K562 (cell line): ENCODE measurements around the gene MBD5. TPM values are rescaled to one million over a fixed set of nuclear protein-coding genes. Genes with fewer than 3 reads are reported as not detected.

ENCODE experiments used
- ATAC-seq: fragments of 200-7000 bp; cut with Tn5 transposase; 3 replicates; pipeline ENCODE4 v1.9.1; 2020; ENCODE audit warnings: moderate library complexity
- BruUV-seq: library from RNA; stranded (reverse); fragments of 400-500 nt; replicated peaks from 2 replicates; lab custom pipeline; 2021; lab: Mats Ljungman, UMichigan
- CTCF ChIA-PET: fragments of 300-600 bp; formaldehyde crosslinking; extraction: SDS; loops from one replicate; lab custom pipeline; 2021; ENCODE audit warnings: low intra/inter-chr PET ratio; lab: Yijun Ruan, JAX
- POLR2A ChIA-PET: fragments of 300-600, 350-650 bp; sonication (Branson Sonifier 250); formaldehyde crosslinking; extraction: SDS; loops from one replicate; lab custom pipeline; 2021; ENCODE audit warnings: antibody characterized with exemption, inconsistent platforms; lab: Yijun Ruan, JAX
- DNase-seq, 4 experiments: peaks; one replicate each; pipeline versions ENCODE4 v3.0.0 to v3.0.0-alpha.2; 2011 to 2018; ENCODE audit warnings: low spot score in 3 of 4, mixed read lengths in 3 of 4; ENCODE audit errors: extremely low read depth in 1 of 4
- FAIRE-seq: peaks from 2 replicates; lab custom pipeline; 2011; peaks lifted over from hg19 to GRCh38; lab: Jason Lieb, UNC
- H2AFZ ChIP-seq: 2 replicates; pipeline ENCODE4 v1.6.0; 2011; ENCODE audit warnings: low read depth, low read length, control low read depth, inconsistent platforms
- H3K27ac ChIP-seq: fragments of 200-600 bp; 3 replicates; pipeline ENCODE4 v1.8.0; 2011; ENCODE audit warnings: low read depth, mild to moderate bottlenecking, control low read depth, inconsistent platforms, low read length, moderate library complexity, mixed read lengths; ENCODE audit errors: extremely low read depth
- H3K27me3 ChIP-seq, 2 experiments: fragments of 300-600 bp in 1 of 2; 2 replicates in 1 of 2; 3 replicates in 1 of 2; pipeline versions ENCODE4 v1.6.0 to v1.8.0; 2011; ENCODE audit warnings: inconsistent platforms in 2 of 2, low read length in 2 of 2, mild to moderate bottlenecking in 1 of 2, mixed read lengths in 1 of 2, moderate library complexity in 1 of 2; ENCODE audit not compliant: control insufficient read depth in 2 of 2, insufficient read depth in 2 of 2
- H3K36me3 ChIP-seq: fragments of 300-600 bp; 3 replicates; pipeline ENCODE4 v1.8.0; 2011; ENCODE audit warnings: mild to moderate bottlenecking, low read length, inconsistent platforms; ENCODE audit not compliant: control insufficient read depth, insufficient read depth
- H3K4me1 ChIP-seq, 2 experiments: fragments of 200-600 bp in 1 of 2; replicated peaks in 1 of 2; 2 replicates in 1 of 2; 3 replicates in 1 of 2; pipeline versions ENCODE4 v1.5.1 to v1.8.0; 2011; ENCODE audit warnings: inconsistent platforms in 2 of 2, low read length in 2 of 2, mild to moderate bottlenecking in 1 of 2, mixed read lengths in 1 of 2, moderate library complexity in 1 of 2; ENCODE audit not compliant: control insufficient read depth in 2 of 2, insufficient read depth in 2 of 2
- H3K4me2 ChIP-seq: 2 replicates; pipeline ENCODE4 v1.6.1; 2011; ENCODE audit warnings: low read length, control low read depth, inconsistent platforms, mixed read lengths; ENCODE audit not compliant: insufficient read depth
- H3K4me3 ChIP-seq: fragments of 200-600 bp; sonication (generic), shearing (Covaris generic); 2 replicates; pipeline ENCODE4 v1.5.1; 2016; ENCODE audit warnings: control low read depth, inconsistent platforms
- H3K79me2 ChIP-seq: fragments of 200-600 bp; 3 replicates; pipeline ENCODE4 v1.8.0; 2011; ENCODE audit warnings: low read length, inconsistent platforms; ENCODE audit not compliant: control insufficient read depth, insufficient read depth
- H3K9ac ChIP-seq, 2 experiments: 2 replicates each; pipeline versions ENCODE4 v1.6.0 to v1.6.1; 2011; ENCODE audit warnings: low read depth in 2 of 2, low read length in 2 of 2, control low read depth in 1 of 2, inconsistent platforms in 1 of 2, mild to moderate bottlenecking in 1 of 2, mixed read lengths in 1 of 2; ENCODE audit not compliant: insufficient read depth in 1 of 2
- H3K9me1 ChIP-seq: one replicate; pipeline ENCODE4 v1.6.0; 2011; ENCODE audit warnings: inconsistent platforms, mild to moderate bottlenecking, low read length, moderate library complexity; ENCODE audit not compliant: control insufficient read depth, insufficient read depth
- H3K9me3 ChIP-seq: replicated peaks from 2 replicates; pipeline ENCODE4 v1.5.1; 2011; ENCODE audit warnings: low read depth, low read length, inconsistent platforms; ENCODE audit not compliant: control insufficient read depth, insufficient read depth
- H4K20me1 ChIP-seq: replicated peaks from 2 replicates; pipeline ENCODE4 v1.6.1; 2011; ENCODE audit warnings: low read length, inconsistent platforms, mixed read lengths; ENCODE audit not compliant: control insufficient read depth, insufficient read depth
- CBX3 ChIP-seq, 2 experiments: IDR thresholded peaks; 1 replicate in 1 of 2; 2 replicates in 1 of 2; pipeline ENCODE4 v1.6.1; 2012; ENCODE audit warnings: inconsistent platforms in 2 of 2, low read length in 2 of 2, borderline replicate concordance in 1 of 2, control low read depth in 1 of 2
- CHD4 ChIP-seq: fragments of 200-600 bp; sonication (generic); IDR thresholded peaks from 3 replicates; pipeline ENCODE4 v1.6.1; 2012; ENCODE audit warnings: low read depth, mild to moderate bottlenecking, mixed read lengths, low read length, inconsistent platforms; ENCODE audit not compliant: insufficient read depth, insufficient replicate concordance, poor library complexity, severe bottlenecking
- KHSRP ChIP-seq: fragments of 450-650 bp; IDR thresholded peaks from 2 replicates; pipeline ENCODE4 v1.6.1; 2017
- NFE2 ChIP-seq: IDR thresholded peaks from 2 replicates; pipeline ENCODE4 v1.6.1; 2014; ENCODE audit warnings: antibody characterized with exemption, low read depth
- NONO ChIP-seq, 2 experiments: fragments of 200-400 bp in 1 of 2; fragments of 450-650 bp in 1 of 2; formaldehyde crosslinking in 1 of 2; IDR thresholded peaks; 2 replicates each; pipeline ENCODE4 v1.6.1; 2017; ENCODE audit warnings: low read depth in 2 of 2, mild to moderate bottlenecking in 2 of 2, moderate library complexity in 2 of 2, low read length in 1 of 2
- PRPF4 ChIP-seq: fragments of 200-400 bp; formaldehyde crosslinking; IDR thresholded peaks from one replicate; pipeline ENCODE4 v1.6.1; 2017; ENCODE audit warnings: low read length, low read depth, mild to moderate bottlenecking; ENCODE audit not compliant: insufficient read depth, poor library complexity, severe bottlenecking
- RBBP5 ChIP-seq: fragments of 200-600 bp; sonication (generic); IDR thresholded peaks from 2 replicates; pipeline ENCODE4 v1.6.1; 2012; ENCODE audit warnings: borderline replicate concordance, mild to moderate bottlenecking, low read length, control low read depth, inconsistent platforms; ENCODE audit not compliant: insufficient read depth, poor library complexity, severe bottlenecking
- RBM15 ChIP-seq: fragments of 200-400 bp; formaldehyde crosslinking; IDR thresholded peaks from 2 replicates; pipeline ENCODE4 v1.6.1; 2018; ENCODE audit warnings: mild to moderate bottlenecking, low read length, moderate library complexity; ENCODE audit not compliant: insufficient read depth
- ZBTB40 ChIP-seq, 2 experiments: fragments of 450-650 bp in 1 of 2; sonication (generic) in 1 of 2; formaldehyde crosslinking in 1 of 2; IDR thresholded peaks; 2 replicates each; pipeline versions ENCODE4 v1.7.1 to v1.9.0; 2016 to 2022; ENCODE audit warnings: inconsistent platforms in 1 of 2, mild to moderate bottlenecking in 1 of 2, missing genetic modification reagents in 1 of 2
- WGBS: fragments of 100-300 bp; shearing (Covaris generic); methylation state at CpG from one replicate; pipeline ENCODE4 v1.1.6; 2016; ENCODE audit warnings: low coverage, mixed read lengths; ENCODE audit not compliant: insufficient coverage; ENCODE audit errors: missing lambda C conversion rate; 5-methylcytosine and 5-hydroxymethylcytosine counted together
- in situ Hi-C: fragments of 300-500 bp; cut with MboI; formaldehyde crosslinking; loops from 4 replicates; pipeline ENCODE4 v1.15.0; 2018; ENCODE audit warnings: inconsistent platforms, mixed read lengths
- intact Hi-C: fragments of 100-400 bp; cut with micrococcal nuclease; formaldehyde crosslinking; loops from 2 replicates; pipeline ENCODE4 v1.14.2; 2022
- polyA plus RNA-seq, 8 experiments: library from polyadenylated mRNA; depleted of rRNA in 4 of 8; stranded (reverse) in 5 of 8; unstranded in 3 of 8; fragments of >200 nt; fragmentation: Nextera tagmentation in 2 of 8; fragmentation: Illumina TruSeq in 1 of 8; extraction: Ambion mirVana in 2 of 8; extraction: Trizol in 1 of 8; gene quantifications; 2 replicates each; pipeline versions ENCODE4 v1.2.1 to v1.2.3, GENCODE V29; 2011 to 2014; ENCODE audit warnings: inconsistent platforms in 1 of 8, missing spikeins in 1 of 8
- total RNA-seq, 7 experiments: library from RNA; depleted of rRNA in 6 of 7; stranded (reverse); fragments of >200 nt in 6 of 7; fragmentation: Illumina TruSeq in 2 of 7; extraction: Trizol in 2 of 7; gene quantifications; 2 replicates each; pipeline versions ENCODE4 v1.2.1 to v1.2.3, GENCODE V29; 2011 to 2021; ENCODE audit warnings: low replicate concordance in 1 of 7

MBD5 gene
- total and polyA plus RNA-seq, 9 of the 15 experiments (the other 6 are each of a cell fraction or from before 2014, with no cell fraction given) = 3.4 to 14.5 (median 9.0) TPM

DNA sequence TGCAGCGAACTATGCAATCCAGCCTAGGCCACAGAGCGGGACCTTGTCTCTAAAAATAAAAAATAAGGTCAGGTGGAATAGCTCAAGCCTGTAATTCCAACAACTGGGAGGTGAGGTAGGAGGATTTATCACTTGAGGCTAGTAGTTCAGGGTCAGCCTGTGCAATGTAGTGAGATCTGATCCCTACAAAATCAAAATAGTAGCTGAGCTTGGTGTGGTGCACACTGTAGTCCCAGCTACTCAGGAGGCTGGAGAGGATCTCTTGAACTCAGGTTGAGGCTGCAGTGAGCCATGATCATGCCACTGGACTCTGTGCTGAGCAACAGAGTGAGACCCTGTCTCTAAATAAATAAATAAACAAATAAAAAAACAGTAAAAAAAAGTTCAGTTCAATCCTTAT is 5.7 kb downstream of the MBD5 start:
- H3K4me1 ChIP-seq = peaks cover 0 to 6% of the 10 kb centered on the region in 2 experiments; a peak in 2 of 5 replicates
- CTCF ChIA-PET = no interaction called here
- no TSS peak for BruUV-seq

More for the DNA sequence above, 5.7 kb downstream of the MBD5 start:
- H4K20me1 ChIP-seq = no peaks in the 10 kb centered on the region
- in situ Hi-C loops (no loop called here), intact Hi-C loops (no loop called here)
- POLR2A ChIA-PET = no interaction called here
- WGBS = 88% methylated on average over 2 of the region's 2 CpGs
- peaks cover 3% of the 10 kb centered on the region; the same call in 1 of the 3 replicates for H3K36me3 ChIP-seq
- no peak overlapping the region for H2AFZ ChIP-seq
- H3K9me3 ChIP-seq = no peaks in the 10 kb centered on the region
- peaks cover 46% of the 10 kb centered on the region for H3K79me2 ChIP-seq
- H3K4me3 ChIP-seq = no peak overlapping the region
- no peaks in the 10 kb centered on the region for H3K27me3 ChIP-seq
- no peak for FAIRE-seq
- H3K27ac ChIP-seq = no peak overlapping the region
- no peak for DNase-seq
- no peak overlapping the region; a peak in 1 of 4 replicates for H3K9ac ChIP-seq
- ATAC-seq = peak; percentile 33
- no peak overlapping the region for H3K4me2 ChIP-seq
- no peaks in the 10 kb centered on the region for H3K9me1 ChIP-seq
- TF ChIP-seq PRPF4 (no peak), RBBP5 (no peak), KHSRP (no peak), NONO (IDR thresholded peaks at IDR 0.05; ENCODE audit: low read depth in 2 of 2, low read length in 1 of 2) (no peak), CBX3 (IDR thresholded peaks at IDR 0.05; ENCODE audit: borderline replicate concordance in 1 of 2, low read length in 2 of 2) (no peak), RBM15 (no peak), NFE2 (no peak), CHD4 (no peak), ZBTB40 (IDR thresholded peaks at IDR 0.05) (no peak), ZBTB40 (CRISPR knock-in tag; IDR thresholded peaks at IDR 0.05) (no peak)
- TF ChIP-seq, all 486 proteins: peak for 0
